Type B pancreatic cell (in vitro differentiated cells): Measurements from ENCODE around the gene THAP3. TPM values are rescaled to one million over a fixed set of nuclear protein-coding genes. Genes with fewer than 3 reads are reported as not detected.
"Not testable (repeated sequence)": the region's sequence is repeated elsewhere in the genome, so short reads cannot be mapped to it uniquely, and the experiment has no call there.

Experiments
- DNase-seq: peaks from one replicate; pipeline ENCODE4 v3.0.0; 2021; ENCODE audit warnings: mixed read lengths; ENCODE audit not compliant: unreplicated experiment; ENCODE audit errors: extremely low spot score
- H3K27ac Mint-ChIP-seq: 2 replicates; pipeline ENCODE4 v1.8.0; 2021; ENCODE audit warnings: mild to moderate bottlenecking, mixed read lengths
- H3K27me3 Mint-ChIP-seq: 2 replicates; pipeline ENCODE4 v1.8.0; 2021; ENCODE audit warnings: mixed read lengths
- H3K36me3 Mint-ChIP-seq: 2 replicates; pipeline ENCODE4 v1.8.0; 2021; ENCODE audit warnings: mixed read lengths
- H3K4me1 Mint-ChIP-seq: one replicate; pipeline ENCODE4 v1.8.0; 2021; ENCODE audit warnings: mixed read lengths; ENCODE audit not compliant: unreplicated experiment
- H3K4me3 Mint-ChIP-seq: 2 replicates; pipeline ENCODE4 v1.8.0; 2021; ENCODE audit warnings: mild to moderate bottlenecking, mixed read lengths
- H3K9me3 Mint-ChIP-seq: 2 replicates; pipeline ENCODE4 v1.8.0; 2021; ENCODE audit warnings: mixed read lengths
- CTCF ChIP-seq: fragments of 200-600 bp; sonication (generic); conservative IDR thresholded peaks from 2 replicates; pipeline ENCODE4 v1.5.0; 2021; ENCODE audit warnings: antibody characterized with exemption, mild to moderate bottlenecking
- total RNA-seq: library from RNA; stranded (reverse); gene quantifications from 2 replicates; pipeline ENCODE4 v1.2.1, GENCODE V29; 2021; ENCODE audit warnings: low replicate concordance

Gene THAP3
- total RNA-seq, 1 donor from 2014 or later: 21.6 TPM

- no peaks in the 10 kb centered on the region for H3K9me3 Mint-ChIP-seq
- no peak for TF ChIP-seq CTCF
- DNase-seq: no peak
- H3K27ac Mint-ChIP-seq: no peak overlapping the region
- H3K4me3 Mint-ChIP-seq: no peak overlapping the region
- H3K27me3 Mint-ChIP-seq: no peaks in the 10 kb centered on the region
- H3K4me1 Mint-ChIP-seq: peaks cover 2% of the 10 kb centered on the region
- H3K36me3 Mint-ChIP-seq: peaks cover 2% of the 10 kb centered on the region
These were observed 8.2 kb downstream of the THAP3 start for GRCh38 chr1:6632588-6633514.

GRCh38 chr1:6634371-6635052, 9.8 kb downstream of the THAP3 start:
- Mint-ChIP-seq H3K36me3 (peaks cover under 1% of the 10 kb centered on the region), H3K4me1 (no peaks in the 10 kb centered on the region), H3K9me3 (no peaks in the 10 kb centered on the region), H3K4me3 (no peak overlapping the region), H3K27ac (no peak overlapping the region), H3K27me3 (no peaks in the 10 kb centered on the region)
- peak; percentile 62 for TF ChIP-seq CTCF
- DNase-seq: no peak

GRCh38 chr1:6635161-6635909, 10.7 kb downstream of the THAP3 start:
- Mint-ChIP-seq H3K9me3 (no peaks in the 10 kb centered on the region), H3K27me3 (no peaks in the 10 kb centered on the region), H3K27ac (no peak overlapping the region), H3K36me3 (peaks cover 3% of the 10 kb centered on the region), H3K4me3 (no peak overlapping the region), H3K4me1 (no peaks in the 10 kb centered on the region)
- no peak for DNase-seq
- TF ChIP-seq CTCF: no peak

- Mint-ChIP-seq H3K27me3 (no peaks in the 10 kb centered on the region), H3K36me3 (peaks cover 3% of the 10 kb centered on the region), H3K27ac (no peak overlapping the region), H3K4me3 (no peak overlapping the region), H3K4me1 (no peaks in the 10 kb centered on the region), H3K9me3 (no peaks in the 10 kb centered on the region)
- peak; percentile 19 for TF ChIP-seq CTCF
- no peak for DNase-seq
These were observed 11.5 kb downstream of the THAP3 start for GRCh38 chr1:6635910-6636760.

GRCh38 chr1:6636778-6637177, 12.1 kb downstream of the THAP3 start:
- H3K36me3 Mint-ChIP-seq, H3K27me3 Mint-ChIP-seq, DNase-seq, H3K4me1 Mint-ChIP-seq, H3K9me3 Mint-ChIP-seq, H3K27ac Mint-ChIP-seq, H3K4me3 Mint-ChIP-seq: not testable (repeated sequence)
